ENCODE results near the gene GMPS.
"Not testable (repeated sequence)": the region's sequence is repeated elsewhere in the genome, so short reads cannot be mapped to it uniquely, and the experiment has no call there.

GMPS gene

DNA sequence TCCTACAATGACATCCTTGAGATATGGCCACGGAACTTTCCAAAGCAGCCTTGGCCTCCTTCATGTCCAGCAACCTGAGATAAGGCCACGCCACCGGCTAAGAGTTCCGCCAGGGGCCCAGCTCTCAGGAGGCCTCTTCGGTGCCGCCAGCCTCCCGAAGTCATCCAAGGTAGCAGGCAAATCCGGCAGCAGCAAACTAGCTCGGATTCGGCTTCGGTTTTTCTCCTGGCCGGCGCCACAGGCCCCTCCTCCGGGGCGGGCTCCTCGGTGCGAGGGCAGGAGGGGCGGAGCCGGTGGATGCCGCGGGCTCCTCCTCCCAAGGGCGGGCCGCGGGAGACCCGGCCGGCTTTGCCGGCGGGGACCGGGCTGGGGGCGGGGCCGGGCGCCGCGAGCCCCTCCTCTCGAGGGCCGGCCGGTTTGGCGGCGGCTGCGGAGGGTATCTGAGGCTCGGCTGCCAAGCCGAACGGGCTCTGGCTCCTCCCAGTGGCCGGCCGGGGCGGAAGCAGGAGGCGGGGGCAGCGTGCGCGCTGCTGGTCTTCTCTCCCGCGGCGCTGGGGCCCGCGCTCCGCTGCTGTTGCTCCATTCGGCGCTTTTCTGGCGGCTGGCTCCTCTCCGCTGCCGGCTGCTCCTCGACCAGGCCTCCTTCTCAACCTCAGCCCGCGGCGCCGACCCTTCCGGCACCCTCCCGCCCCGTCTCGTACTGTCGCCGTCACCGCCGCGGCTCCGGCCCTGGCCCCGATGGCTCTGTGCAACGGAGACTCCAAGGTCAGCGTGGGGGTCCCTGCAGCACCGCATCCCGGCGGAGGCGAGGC lies at the start of gene GMPS:
GMPS (plus strand) TSS at position 518 of the 812 bp plus-strand sequence; CDS start at position 739, 221 bp downstream.
- DNase-seq = peak; percentile 96

DNA sequence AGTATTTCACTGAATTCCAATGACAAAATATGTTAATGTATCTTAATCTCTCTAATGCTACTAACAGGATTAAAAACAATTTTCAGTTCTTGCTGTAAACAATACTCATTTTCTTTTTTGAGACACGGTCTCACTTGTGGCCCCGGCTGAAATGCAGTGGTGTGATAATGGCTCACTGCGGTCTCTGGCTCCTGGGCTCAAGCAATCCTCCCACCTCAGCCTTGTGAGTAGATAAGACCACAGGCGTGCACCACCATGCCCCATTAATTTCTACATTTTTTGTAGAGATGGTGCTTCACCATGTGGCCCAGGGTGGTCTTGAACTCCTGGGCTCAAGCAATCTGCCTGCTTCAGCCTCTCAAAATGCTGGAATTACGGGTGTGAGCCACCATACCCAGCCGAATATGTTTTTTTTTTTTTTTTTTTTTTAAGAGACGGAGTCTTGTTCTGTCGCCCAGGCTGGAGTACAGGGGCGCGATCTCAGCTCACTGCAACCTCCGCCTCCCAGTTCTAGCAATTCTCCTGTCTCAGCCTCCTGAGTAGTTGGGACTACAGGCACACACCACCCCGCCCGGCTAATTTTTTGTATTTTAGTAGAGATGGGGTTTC lies 41.9 kb upstream of the GMPS start:
- not testable (repeated sequence) for DNase-seq

DNA sequence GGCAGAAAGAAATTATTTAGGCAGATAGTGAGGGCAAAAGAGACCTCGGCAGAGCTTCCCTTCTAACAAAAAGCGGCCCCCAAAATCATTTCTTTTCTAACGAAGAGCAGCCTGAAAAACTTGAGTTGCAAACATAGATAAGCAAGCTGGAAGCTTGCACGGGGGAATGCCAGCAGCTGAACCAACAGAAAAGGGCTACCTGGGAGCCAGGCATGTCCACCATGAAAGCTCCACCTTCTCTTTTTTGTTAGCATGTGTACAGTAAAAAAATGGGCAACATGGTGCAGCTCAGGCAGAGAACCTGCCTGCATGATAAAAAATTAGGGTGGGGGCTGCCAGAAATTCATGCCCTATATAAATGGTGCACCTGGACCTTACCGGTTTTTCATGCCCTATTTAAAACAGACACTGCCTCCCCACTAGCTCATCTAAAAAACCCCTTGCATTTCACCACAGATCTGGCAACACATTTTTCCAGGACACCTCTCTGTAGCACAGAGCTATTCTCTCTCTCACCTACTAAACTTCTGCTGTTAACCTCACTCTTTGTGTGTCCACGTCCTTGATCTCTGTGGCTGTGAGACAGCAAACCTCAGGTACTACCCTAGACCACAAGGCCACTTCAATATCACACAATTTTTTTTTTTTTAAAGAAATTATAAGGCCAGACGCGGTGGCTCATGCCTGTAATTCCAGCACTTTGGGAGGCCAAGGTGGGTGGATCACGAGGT lies 34.9 kb upstream of the GMPS start:
- DNase-seq = no peak

DNA sequence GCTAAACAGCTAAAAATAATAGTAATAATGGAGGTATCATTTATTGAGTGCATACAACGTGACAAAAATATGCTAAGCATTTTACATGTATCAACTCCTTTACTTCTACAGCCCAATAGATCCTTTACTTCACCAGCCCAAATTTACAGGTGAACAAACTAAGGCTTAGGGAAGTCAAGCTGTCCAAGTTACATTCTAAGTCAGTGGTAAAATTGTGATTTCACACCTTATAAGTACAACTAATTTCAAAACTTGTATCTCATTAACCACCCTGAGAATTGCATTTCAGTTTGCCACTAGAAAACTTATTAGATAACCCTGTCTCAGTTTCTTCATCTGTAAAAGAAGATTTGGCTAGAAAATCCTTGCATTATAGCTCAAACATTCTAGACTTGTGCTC lies 26.9 kb upstream of the GMPS start:
- DNase-seq = no peak

DNA sequence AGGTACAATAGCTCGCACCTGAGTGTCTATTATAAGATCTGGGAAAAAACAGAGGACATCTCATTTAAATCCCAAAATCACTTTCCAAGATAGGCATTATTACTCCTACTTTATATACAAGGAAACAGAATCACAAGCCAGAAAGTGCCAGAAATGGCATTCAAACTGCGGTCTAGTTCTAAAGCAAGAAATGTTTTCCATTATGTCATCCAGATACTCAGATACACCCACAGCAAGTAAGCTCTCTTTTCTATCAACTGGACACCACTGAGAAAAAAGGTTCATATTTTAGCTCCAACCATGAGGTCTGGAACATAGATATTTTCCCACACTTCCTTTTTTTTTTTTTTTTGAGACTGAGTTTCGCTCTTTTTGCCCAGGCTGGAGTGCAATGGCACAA lies 24.3 kb upstream of the GMPS start:
- no peak for DNase-seq

DNA sequence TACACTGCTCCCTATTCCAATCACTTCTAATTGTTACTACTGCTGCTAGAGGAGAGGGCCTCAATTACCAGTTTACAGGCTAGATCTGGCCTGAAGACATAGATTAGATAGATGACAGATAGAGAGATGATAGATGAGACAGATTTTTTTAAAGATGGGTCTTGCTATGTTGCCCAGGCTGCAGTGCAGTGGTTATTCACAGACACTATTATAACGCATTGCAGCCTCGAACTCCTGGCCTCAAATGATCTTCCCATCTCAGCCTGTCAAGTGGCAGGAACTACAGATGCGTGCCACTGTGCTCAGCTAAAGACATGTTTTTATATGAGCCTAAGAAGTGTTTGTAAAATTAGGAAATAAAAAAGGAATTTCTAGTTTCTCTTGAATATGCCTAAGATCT lies 22.5 kb upstream of the GMPS start:
- no peak for DNase-seq

DNA sequence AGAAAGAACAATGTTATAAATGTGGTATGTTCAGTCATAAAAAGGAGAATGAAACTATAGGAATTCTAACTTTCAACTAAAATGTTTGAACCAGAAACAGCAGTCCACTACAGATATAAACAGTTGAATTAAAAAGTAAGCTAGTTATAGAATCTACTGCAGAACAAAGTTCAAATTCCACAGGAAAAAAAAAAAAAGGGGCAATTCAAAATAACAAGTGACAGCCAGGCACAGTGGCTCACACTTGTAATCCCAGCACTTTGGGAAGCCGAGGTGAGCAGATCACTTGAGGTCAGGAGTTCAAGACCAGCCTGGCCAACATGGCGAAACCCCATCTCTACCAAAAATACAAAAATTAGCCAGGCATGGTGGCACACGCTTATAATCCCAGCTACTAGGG lies 21.0 kb upstream of the GMPS start:
- not testable (repeated sequence) for DNase-seq

DNA sequence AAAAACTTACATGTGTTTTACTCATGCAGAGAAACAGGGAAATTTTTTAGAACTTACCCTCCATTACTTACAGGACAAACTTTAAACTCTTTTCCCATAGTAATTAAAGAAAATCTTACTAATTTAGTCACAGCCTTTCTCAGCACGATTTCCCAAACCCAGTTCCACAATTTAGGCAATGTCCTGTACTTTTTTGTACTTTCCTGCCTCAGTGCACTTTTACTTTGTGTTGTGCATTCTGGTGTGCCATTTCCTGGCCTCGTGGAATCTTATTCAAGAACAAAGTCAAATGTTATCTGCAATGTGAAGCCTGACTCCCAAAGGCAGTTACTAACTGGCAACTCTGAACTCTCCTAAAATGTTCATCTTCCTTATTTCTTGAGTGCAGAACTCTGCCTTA lies 18.1 kb upstream of the GMPS start:
- DNase-seq = no peak

DNA sequence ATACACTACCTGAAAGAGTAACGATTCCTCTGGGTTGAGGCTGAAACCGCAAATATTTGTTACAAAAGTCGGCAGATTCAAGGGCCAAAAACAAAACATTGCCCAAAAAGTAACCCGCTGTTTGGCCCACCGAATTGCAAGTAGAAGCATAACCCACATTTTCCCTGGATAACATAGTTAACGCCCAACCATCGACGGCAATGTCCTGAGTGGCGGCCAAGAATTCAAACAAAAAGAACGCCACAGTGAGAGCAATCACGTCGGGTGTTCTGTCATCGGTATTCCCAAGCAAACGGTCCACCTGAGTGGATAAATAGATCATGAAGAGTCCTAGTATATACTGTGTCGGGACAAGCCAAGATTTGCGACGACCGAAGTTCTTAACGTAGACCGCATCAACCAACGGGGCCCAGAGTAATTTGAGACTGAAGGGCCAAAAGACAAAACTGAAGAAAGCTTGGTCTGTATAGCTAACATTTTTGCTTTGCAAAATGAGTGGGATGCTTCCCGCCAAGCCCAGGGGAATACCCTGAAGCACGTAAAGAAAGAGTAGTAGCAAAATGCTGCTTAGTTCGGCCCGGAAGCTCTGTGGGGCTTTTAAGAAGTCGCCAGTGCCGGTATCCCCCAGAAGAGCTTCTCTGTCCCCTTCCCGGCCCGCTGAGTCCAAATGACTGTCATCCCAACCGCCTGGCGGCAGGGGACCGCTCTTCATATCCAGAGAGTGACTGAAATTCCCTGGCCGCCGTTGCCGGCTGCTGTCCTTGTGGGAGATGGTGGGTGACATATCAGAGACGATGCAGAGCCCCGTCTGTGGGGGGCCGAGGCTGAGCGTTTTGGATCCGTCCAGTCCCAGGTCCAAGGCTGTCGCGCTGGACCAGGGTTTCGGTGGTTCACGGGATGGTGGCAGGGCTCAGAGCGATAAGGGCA lies 17.0 kb upstream of the GMPS start:
- DNase-seq = peak; percentile 22 to 24

DNA sequence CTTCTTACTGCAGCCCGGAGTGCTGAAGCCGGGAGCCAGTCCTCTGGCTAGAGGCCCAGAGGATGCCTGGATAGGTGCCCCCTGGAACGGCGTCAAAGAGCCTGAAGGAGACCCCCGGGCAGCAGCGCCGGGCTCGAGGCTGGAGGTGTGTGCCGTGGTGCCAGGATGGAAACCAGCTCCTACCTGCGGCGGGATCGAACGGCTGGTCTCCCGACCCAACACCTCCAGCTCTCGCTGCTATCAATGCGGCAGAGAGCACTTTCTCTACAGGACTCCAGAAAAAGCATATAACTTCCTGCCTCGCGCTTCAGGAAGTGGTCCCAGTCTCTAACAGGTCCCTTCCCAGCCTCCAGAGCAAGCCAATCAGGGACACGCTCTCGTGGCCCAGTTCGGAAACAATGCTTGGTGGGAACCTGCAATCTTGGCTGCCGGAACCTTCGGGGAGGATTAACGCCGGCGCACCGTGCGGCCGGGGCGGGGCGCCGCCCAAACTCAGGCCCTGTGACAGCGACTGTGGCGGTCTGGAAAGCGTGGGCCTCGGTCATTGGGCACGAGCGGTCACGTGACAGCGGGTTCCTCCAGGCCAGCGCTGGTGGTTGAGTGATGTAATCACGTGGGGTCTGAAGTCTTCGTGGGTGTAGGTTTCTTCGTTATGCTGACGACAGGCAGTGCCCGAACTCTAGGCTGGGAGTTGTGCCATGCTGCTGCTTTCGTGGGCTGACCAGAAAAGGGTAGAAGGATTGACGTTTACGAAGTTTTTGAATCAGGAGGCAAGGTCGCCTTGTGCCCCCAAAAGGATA lies 16.1 kb upstream of the GMPS start, which contains the start of gene SLC33A1:
SLC33A1 (minus strand) TSS at position 287 of the 800 bp plus-strand sequence. CDS start 430 bp downstream, outside the sequence.
- DNase-seq = peak; percentile 95 to 99

DNA sequence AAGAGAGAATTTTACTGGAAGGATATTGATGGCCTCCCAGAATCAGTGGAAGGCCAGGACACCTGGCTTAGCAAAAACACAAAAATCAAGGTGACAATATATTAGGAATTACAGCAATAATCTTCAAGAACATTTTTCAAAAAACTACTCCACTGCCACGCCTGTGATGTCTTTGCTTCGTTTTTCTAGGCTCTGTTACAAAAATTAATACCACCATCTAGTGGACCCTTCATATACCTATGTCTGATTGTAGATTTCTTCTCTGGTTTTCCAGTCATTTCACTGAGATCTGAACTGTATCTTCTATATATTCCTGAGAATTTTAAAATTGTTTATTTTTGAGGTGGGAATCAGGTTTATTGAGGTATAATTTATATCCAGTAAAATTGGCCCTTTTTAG lies 10.6 kb upstream of the GMPS start:
- no peak for DNase-seq

DNA sequence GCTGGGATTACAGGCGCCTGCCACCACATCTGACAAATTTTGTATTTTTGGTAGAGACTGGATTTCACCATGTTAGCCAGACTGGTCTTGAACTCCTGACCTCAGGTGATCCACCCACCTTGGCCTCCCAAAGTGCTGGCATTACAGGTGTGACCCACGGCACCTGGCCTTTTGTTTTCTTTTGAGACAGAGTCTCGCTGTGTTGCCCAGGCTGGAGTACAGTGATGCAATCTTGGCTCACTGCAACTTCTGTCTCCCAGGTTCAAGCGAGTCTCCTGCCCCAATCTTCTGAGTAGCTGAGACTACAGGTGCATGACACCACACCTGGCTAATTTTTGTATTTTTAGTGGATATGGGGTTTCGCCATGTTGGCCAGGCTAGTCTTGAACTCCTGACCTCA lies 10.0 kb upstream of the GMPS start:
- not testable (repeated sequence) for DNase-seq

DNA sequence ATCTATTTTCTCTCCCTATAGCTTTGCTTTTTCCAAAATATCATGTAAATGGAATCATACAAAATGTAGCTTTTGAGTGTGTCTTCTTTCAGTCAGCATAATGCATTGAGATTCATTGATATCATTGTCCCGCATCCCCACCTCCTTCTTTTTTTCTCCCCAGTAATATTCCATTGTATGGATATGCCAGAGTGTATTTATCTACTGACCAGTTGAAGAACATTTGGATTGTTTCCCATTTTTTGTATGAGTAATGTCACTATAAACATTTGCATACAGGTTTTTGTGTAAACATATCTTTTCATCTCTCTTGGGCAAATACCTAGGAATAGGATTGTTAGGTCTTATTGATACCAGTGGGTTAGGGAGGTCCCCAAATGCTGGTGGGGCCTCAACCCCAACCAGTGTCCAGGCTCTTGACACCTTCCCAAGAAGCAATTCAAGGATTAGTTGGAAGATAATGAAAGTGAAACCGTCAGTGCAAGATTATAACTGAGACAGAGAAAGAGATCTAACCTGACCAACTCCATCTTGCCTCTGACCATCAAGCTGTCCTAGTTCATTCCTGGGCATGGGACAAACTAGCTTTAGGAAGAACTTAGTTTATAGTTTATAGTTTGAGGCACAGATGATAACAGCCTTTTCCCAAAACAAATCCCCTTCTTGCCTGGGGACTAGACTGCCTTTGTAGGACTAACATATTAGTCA lies 8.8 kb upstream of the GMPS start:
- DNase-seq = no peak

DNA sequence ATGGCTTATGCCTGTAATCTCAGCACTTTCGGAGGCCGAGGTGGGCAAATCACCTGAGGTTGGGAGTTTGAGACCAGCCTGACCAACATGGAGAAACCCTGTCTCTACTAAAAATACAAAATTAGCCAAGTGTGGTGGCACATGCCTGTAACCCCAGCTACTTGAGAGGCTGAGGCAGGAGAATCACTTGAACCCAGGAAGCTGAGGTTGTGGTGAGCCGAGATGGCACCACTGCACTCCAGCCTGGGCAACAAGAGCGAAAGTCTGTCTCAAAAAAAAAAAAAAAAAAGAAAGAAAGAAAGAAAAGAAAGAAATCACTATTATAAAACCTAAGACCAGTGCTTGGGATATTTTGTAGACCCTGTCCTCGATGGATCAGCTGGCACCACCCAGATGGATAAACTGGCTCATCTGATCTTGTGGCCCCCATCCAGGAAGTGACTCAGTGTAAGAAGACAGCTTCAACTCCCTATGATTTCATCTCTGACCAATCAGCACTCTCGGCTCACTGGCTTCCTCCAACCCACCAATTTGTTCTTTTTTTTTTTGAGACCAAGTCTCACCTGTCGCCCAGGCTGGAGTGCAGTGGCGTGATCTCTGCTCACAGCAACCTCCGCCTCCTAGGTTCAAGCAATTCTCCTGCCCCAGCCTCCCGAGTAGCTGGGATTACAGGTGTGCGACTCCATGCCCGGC lies 8.0 kb upstream of the GMPS start:
- DNase-seq = peak; percentile 14 to 71

DNA sequence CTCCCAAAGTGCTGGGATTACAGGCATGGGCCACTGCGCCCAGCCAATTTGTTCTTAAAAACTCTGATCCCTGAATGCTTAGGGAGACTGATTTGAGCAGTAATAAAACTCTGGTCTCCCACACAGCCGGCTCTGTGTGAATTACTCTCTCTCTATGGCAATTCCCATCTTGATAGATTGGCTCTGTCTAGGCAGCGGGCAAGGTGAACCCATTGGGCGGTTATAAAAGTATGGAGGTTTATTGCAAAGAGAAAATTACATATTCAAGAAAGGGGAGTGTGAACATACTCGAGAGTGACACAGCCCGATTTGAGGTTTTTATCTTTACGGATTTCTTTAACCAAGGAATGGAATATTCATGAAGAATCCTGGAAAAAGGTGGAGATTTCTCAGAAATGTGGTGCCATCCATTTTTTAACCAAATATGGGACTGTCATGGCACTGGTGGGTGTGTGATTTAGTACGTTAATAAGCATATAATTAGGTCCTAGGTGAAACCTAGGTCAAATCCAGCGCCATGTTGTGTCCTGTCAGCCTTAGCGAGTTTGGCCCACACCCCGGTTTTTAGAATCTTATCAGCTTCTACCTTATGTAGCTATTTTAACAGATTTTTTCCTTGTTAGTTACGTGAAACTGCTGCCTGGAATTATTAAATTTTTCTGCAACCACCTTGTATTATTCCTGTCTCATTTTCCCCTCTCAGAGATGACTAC lies 7.2 kb upstream of the GMPS start:
- DNase-seq = no peak

DNA sequence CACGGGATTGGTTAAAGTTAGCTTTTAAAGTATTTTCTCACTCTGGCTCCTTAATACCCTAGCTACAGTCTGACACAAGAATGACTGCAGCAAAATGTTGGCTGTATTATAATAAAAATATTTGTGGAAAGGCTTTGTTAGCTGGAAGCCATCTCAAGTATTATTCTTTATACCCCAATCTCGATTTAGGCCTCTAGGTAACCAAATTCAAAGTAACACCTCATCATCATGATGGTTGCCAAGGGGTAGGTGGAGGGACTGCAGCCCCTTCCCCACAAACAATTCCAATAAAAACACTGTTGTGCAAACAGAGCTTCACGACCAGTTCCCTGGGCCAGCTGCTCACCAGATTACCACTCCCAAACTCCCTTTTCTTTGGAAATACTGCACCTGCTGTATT lies 759 bp upstream of the GMPS start:
- no peak for DNase-seq

DNA sequence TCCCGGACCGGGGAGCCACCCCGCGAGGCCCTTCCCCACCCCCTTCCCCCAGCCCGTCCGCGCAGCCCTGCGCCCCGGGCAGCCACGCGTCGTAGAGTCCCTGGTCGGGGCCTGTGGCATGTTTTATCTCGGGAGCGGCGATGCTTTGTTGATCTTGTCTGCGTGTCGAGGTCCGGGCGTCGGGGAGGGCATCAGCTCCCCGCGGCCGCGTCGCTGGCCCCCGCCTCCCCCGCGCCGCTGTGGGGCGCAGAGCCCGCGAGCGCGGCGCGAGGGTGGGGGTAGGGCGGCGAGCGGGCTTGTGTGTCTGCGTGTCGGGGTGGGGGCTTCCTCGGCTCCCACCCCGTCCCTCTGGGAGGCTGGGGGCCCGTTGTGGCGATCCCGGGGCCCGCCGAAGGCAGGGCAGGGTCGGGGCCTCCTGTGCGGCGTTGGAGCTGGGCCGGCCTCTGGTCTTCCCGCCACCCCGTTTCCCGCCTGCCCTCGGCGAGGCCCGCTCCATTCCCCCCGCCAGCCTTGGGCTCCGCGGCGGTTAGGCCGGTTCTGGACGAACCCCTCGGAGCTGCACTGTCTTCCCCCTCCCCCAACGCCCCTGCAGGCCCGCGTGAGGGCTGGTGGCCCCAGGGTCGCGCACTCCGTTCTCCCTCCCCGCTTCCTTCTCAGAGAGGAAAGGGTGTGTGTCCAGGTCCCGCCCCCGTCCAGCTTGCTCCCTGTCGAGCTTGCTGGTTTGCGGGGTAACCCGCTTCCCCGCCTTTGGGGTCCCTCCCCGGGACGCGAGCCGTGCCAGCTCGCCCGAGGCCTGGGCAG lies 695 bp downstream of the GMPS start:
- DNase-seq = peak; percentile 21 to 39

DNA sequence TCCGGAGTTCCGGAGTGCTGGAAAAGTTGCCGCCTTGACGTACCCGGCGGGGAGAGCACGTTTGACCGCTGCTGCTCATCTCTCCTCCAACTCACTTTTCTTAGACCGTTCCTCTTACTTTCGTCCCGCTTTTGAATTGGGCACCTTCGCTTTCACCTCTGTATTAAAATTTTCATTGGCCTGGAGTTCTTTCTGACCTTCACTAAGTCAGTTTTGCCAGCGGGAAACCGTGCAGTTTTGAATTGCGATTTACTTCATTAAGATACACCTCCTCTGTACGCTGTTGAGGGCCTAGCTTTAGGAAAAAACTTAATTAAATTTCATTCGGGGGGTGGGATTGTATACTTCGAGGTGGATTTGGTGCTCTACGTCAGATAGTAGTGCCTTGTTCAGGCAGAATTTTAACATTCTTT lies 1.3 kb downstream of the GMPS start:
- DNase-seq = no peak

Measured in stimulated activated CD4-positive, alpha-beta T cell treated with anti-CD3 and anti-CD28 coated beads, Interleukin-4, amount 100 ng/mL, for 4 hours (primary cell).